GM12878 (cell line): ENCODE results near the gene MYO18B. TPM values are rescaled to one million over a fixed set of nuclear protein-coding genes. Genes with fewer than 3 reads are reported as not detected.

Experiments
- FOXM1 ChIP-seq: IDR thresholded peaks from 2 replicates; pipeline ENCODE4 v1.6.1; 2012; ENCODE audit warnings: low read depth, mild to moderate bottlenecking, inconsistent platforms, low read length, moderate library complexity
- HDGF ChIP-seq: fragments of 450-650 bp; IDR thresholded peaks from 2 replicates; pipeline ENCODE4 v1.6.1; 2016; ENCODE audit warnings: antibody characterized with exemption
- IRF4 ChIP-seq: IDR thresholded peaks from 2 replicates; pipeline ENCODE4 v1.6.1; 2011; ENCODE audit warnings: low read depth, low read length
- MAX ChIP-seq: IDR thresholded peaks from 2 replicates; pipeline ENCODE4 v1.6.1; 2012; ENCODE audit warnings: low read depth, low read length, improper control_type of control experiment
- NR2F1 ChIP-seq: fragments of 450-650 bp; conservative IDR thresholded peaks from 2 replicates; pipeline ENCODE4 v1.6.1; 2017; ENCODE audit warnings: mild to moderate bottlenecking
- PRDM15 ChIP-seq: fragments of 450-650 bp; formaldehyde crosslinking; IDR thresholded peaks from 2 replicates; pipeline ENCODE4 v1.4.0; 2020; ENCODE audit warnings: mild to moderate bottlenecking, moderate library complexity
- ZBTB11 ChIP-seq: fragments of 450-650 bp; formaldehyde crosslinking; IDR thresholded peaks from 2 replicates; pipeline ENCODE4 v1.5.0; 2022; ENCODE audit warnings: mild to moderate bottlenecking, missing genetic modification characterization
- polyA plus RNA-seq, 11 experiments: library from polyadenylated mRNA; depleted of rRNA in 4 of 11; unstranded in 6 of 11; stranded (reverse) in 5 of 11; fragments of >200 nt; fragmentation: Nextera tagmentation in 4 of 11; fragmentation: Illumina TruSeq in 1 of 11; extraction: Ambion mirVana in 4 of 11; extraction: Trizol in 1 of 11; gene quantifications; 1 replicate in 1 of 11; 2 replicates in 10 of 11; pipeline versions ENCODE4 v1.2.1 to v1.2.3, GENCODE V29; 2011 to 2016; ENCODE audit warnings: inconsistent platforms in 2 of 11, missing spikeins in 2 of 11, low read depth in 1 of 11
- total RNA-seq, 4 experiments: library from RNA; depleted of rRNA in 3 of 4; stranded (reverse); fragments of >200 nt in 3 of 4; fragmentation: Illumina TruSeq in 1 of 4; extraction: Trizol in 1 of 4; gene quantifications; 2 replicates each; pipeline versions ENCODE4 v1.2.1 to v1.2.3, GENCODE V29; 2013 to 2021

MYO18B gene
- total and polyA plus RNA-seq, 10 of the 15 experiments (the other 5 are each of a cell fraction or from before 2014, with no cell fraction given) = 0.05 to 2.1 (median 0.51) TPM; not detected in 1

GRCh38 chr22:25729016-25729995, 12.7 kb upstream of the MYO18B start (continued):
- TF ChIP-seq PRDM15 (CRISPR knock-in tag) (no peak), IRF4 (no peak), ZBTB11 (CRISPR knock-in tag) (no peak), FOXM1 (no peak), NR2F1 (no peak), MAX (no peak), HDGF (no peak)
